ENCODE data around the gene KANSL1. TPM values are rescaled to one million over a fixed set of nuclear protein-coding genes. Genes with fewer than 3 reads are reported as not detected.

KANSL1 gene
- total RNA-seq, 1 experiment from 2014 or later: 72.7 TPM

GRCh38 chr17:46118964-46119363 lies 74.3 kb downstream of the KANSL1 start (continued):
- no peak for TF ChIP-seq ARID4B (CRISPR knock-in tag; IDR thresholded peaks at IDR 0.05; ENCODE audit: borderline replicate concordance)
- TF ChIP-seq ZNF396 (CRISPR knock-in tag; IDR thresholded peaks at IDR 0.05; ENCODE audit: borderline replicate concordance): no peak
- TF ChIP-seq FOXK1 (CRISPR knock-in tag; IDR thresholded peaks at IDR 0.05): no peak
- TF ChIP-seq TEAD1 (CRISPR knock-in tag; IDR thresholded peaks at IDR 0.05): no peak
- no peak for TF ChIP-seq PREB (CRISPR knock-in tag; IDR thresholded peaks at IDR 0.05; ENCODE audit: borderline replicate concordance)

- Mint-ChIP-seq H3K27ac (peak overlapping the region; percentile 30; the same call in 1 of the 2 replicates), H3K9me3 (peaks cover 3% of the 10 kb centered on the region; the same call in 1 of the 2 replicates), H3K36me3 (no peaks in the 10 kb centered on the region), H3K4me1 (peaks cover 83% of the 10 kb centered on the region), H3K4me3 (peak overlapping the region; percentile 21; the same call in 1 of the 2 replicates), H3K27me3 (ENCODE audit: low read depth) (no peaks in the 10 kb centered on the region)
- ChIA-PET POLR2A (no interaction called here), CTCF (no interaction called here)
- peak; percentile 60 for ATAC-seq
- DNase-seq (ENCODE audit: low spot score): no peak
- TF ChIP-seq ESRRA (CRISPR knock-in tag; IDR thresholded peaks at IDR 0.05; ENCODE audit: borderline replicate concordance): no peak
- no peak for TF ChIP-seq E2F4 (CRISPR knock-in tag; IDR thresholded peaks at IDR 0.05; ENCODE audit: borderline replicate concordance, low read depth)
- TF ChIP-seq TCF7 (CRISPR knock-in tag; IDR thresholded peaks at IDR 0.05; ENCODE audit: low read depth): no peak
- no peak for TF ChIP-seq ATF2 (CRISPR knock-in tag; IDR thresholded peaks at IDR 0.05; ENCODE audit: borderline replicate concordance, low read depth)
- no peak for TF ChIP-seq ZNF263 (CRISPR knock-in tag; IDR thresholded peaks at IDR 0.05; ENCODE audit: low read depth)
- no peak for TF ChIP-seq SOX15 (CRISPR knock-in tag; IDR thresholded peaks at IDR 0.05)
- no peak for TF ChIP-seq ZNF396 (CRISPR knock-in tag; IDR thresholded peaks at IDR 0.05; ENCODE audit: borderline replicate concordance)
- TF ChIP-seq ZMAT4 (CRISPR knock-in tag; IDR thresholded peaks at IDR 0.05): no peak
- TF ChIP-seq ZBTB43 (CRISPR knock-in tag; IDR thresholded peaks at IDR 0.05): no peak
Measured at GRCh38 chr17:46117850-46118696, 75.2 kb downstream of the KANSL1 start.

Data from WTC11 (cell line).